Measurements from ENCODE around the gene CD2AP.

- TF ChIP-seq POLR2A (IDR thresholded peaks at IDR 0.05; ENCODE audit: low read length) (no peak), GATA1 (IDR thresholded peaks at IDR 0.05; ENCODE audit: low read depth, low read length) (no peak)
These were observed 156.8 kb downstream of the CD2AP start for GRCh38 chr6:47634210-47635047.
